K562 treated with DMSO at 1 percent for 48 hours (cell line): Measurements from ENCODE around the gene TUB. TPM values are rescaled to one million over a fixed set of nuclear protein-coding genes. Genes with fewer than 3 reads are reported as not detected.

Source experiments
- total RNA-seq: library from RNA; unstranded; fragments of 300-600 nt; gene quantifications from 2 replicates; pipeline ENCODE4 v1.2.3, GENCODE V29; 2022; ENCODE audit warnings: low replicate concordance; ENCODE audit errors: extremely low read depth

TUB gene, protein sequence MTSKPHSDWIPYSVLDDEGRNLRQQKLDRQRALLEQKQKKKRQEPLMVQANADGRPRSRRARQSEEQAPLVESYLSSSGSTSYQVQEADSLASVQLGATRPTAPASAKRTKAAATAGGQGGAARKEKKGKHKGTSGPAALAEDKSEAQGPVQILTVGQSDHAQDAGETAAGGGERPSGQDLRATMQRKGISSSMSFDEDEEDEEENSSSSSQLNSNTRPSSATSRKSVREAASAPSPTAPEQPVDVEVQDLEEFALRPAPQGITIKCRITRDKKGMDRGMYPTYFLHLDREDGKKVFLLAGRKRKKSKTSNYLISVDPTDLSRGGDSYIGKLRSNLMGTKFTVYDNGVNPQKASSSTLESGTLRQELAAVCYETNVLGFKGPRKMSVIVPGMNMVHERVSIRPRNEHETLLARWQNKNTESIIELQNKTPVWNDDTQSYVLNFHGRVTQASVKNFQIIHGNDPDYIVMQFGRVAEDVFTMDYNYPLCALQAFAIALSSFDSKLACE
- not detected in 2 replicates for total RNA-seq

DNA sequence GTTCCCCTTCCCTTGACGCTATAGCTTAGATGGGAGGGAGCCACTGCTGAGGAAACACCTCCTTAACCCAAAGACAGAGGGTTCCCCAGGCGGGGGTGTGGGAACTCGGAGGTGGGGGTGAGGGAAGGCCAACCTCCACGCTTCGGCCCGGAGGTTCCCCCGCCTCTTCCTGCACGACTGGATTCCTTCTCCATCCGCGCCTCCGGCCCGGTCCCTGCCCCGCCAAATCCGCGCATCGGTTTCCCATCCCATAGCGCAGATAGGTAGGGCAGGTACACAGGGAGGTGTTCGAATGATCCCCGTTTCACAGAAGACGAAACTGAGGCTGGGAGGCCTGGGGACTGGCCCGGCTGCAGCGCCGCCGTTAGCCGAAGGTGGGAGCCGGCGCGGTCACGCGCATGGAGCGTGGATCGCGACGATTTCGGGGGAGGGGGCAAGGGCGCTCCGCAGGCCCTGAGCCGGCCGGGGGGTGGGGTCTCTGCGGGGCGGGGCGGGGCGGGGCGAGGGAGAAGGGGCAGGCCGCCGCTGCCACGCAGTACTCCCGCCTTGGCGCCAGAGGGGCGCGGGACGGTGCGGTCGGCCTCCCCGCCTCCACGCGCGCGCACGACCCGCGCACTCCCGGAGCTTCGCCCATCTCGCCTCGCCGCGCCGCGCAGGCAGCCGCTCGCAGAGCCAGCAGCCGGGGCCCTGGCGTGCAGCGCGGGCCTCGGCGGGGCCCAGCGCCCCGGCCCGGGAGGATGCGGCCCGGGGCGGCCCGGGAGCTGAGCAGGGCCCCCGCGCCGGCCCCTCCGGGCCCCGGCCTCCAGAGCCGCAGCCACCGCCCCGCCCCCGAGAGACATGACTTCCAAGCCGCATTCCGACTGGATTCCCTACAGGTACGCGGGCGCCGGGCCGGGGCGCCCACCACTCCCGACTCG is at the start of gene TUB:
TUB (plus strand) TSS at position 538 of the 917 bp plus-strand sequence; CDS start at position 838, 300 bp downstream.

Other genes starting within 250 kb of the TUB start
- not detected in 2 replicates for gene OR10A6, start 149.9 kb upstream of the TUB start, total RNA-seq
- gene OR10A3, start 139.5 kb upstream of the TUB start, total RNA-seq, result not detected in 2 replicates
- gene NLRP10, start 115.8 kb upstream of the TUB start, total RNA-seq, result not detected in 2 replicates
- gene EIF3F, start 93.9 kb upstream of the TUB start, total RNA-seq, result 734 TPM in 1 of 2 replicates, not detected in the other
- gene RIC3, start 87.8 kb downstream of the TUB start, total RNA-seq, result not detected in 2 replicates
- not detected in 2 replicates for gene LMO1, start 182.7 kb downstream of the TUB start, total RNA-seq